Ovary (tissue), 9 donors: ENCODE measurements around the gene RNF144B. TPM values are rescaled to one million over a fixed set of nuclear protein-coding genes. Genes with fewer than 3 reads are reported as not detected.

ENCODE experiments used
- DNase-seq, 5 donors: peaks; one replicate each; pipeline ENCODE4 v3.0.0-alpha.2; 2019 to 2020
- H3K27ac ChIP-seq, 2 donors: fragments of 200-600 bp; one replicate each; pipeline versions ENCODE4 v1.5.1 to v1.8.0; 2019 to 2022
- H3K27me3 ChIP-seq: fragments of 200-600 bp; one replicate; pipeline ENCODE4 v1.8.0; 2022
- H3K36me3 ChIP-seq: fragments of 200-600 bp; sonication (generic); one replicate; pipeline ENCODE4 v1.5.1; 2019
- H3K4me1 ChIP-seq: one replicate; pipeline ENCODE4 v1.8.1; 2013; ENCODE audit warnings: mild to moderate bottlenecking, moderate library complexity; ENCODE audit not compliant: insufficient read depth
- H3K4me3 ChIP-seq: fragments of 200-600 bp; sonication (generic); one replicate; pipeline ENCODE4 v1.5.1; 2017
- H3K9me3 ChIP-seq, 2 donors: fragments of 200-600 bp in 1 of 2; sonication (generic) in 1 of 2; one replicate each; pipeline versions ENCODE4 v1.5.1 to v1.8.1; 2013 to 2019; ENCODE audit warnings: mild to moderate bottlenecking in 1 of 2, moderate library complexity in 1 of 2
- EP300 ChIP-seq: sonication (generic); formaldehyde crosslinking; IDR thresholded peaks from one replicate; pipeline ENCODE4 v1.6.1; 2017; ENCODE audit warnings: antibody characterized with exemption
- POLR2A ChIP-seq: fragments of 450-650 bp; IDR thresholded peaks from one replicate; pipeline ENCODE4 v1.6.1; 2017; ENCODE audit warnings: antibody characterized with exemption, mild to moderate bottlenecking, moderate library complexity
- WGBS, 3 donors: extraction: QIAGEN DNeasy Blood & Tissue Kit in 1 of 3; methylation state at CpG; one replicate each; pipeline versions ENCODE4 v1.1.5 to v1.1.7; 2013 to 2017; 5-methylcytosine and 5-hydroxymethylcytosine counted together
- intact Hi-C, 4 donors: fragments of 100-400 bp; cut with DNase I; formaldehyde crosslinking; loops; one replicate each; pipeline versions ENCODE4 v1.11.0 to v1.15.1; 2022 to 2023
- polyA plus RNA-seq, 2 donors: library from polyadenylated mRNA; stranded (reverse); fragments of 200-250 nt in 1 of 2; fragments of 350-450 nt in 1 of 2; fragmentation: Illumina TruSeq in 1 of 2; extraction: RNeasy Lipid Tissue Mini Kit (QIAGEN cat#74804) in 1 of 2; gene quantifications; one replicate each; pipeline ENCODE4 v1.2.3, GENCODE V29; 2013 to 2014
- total RNA-seq, 7 donors: library from RNA; depleted of rRNA in 2 of 7; stranded (reverse); fragments of >200 nt in 2 of 7; fragmentation: NEBNext Ultra II Directional in 3 of 7; extraction: Animal tissue kit (Norgen Biotek cat#: 25700) in 3 of 7; gene quantifications; one replicate each; pipeline versions ENCODE4 v1.1.0 to v1.2.4, GENCODE V29; 2016 to 2023
- TF ChIP-seq, protein P1 (sequence below), 3 donors: fragments of 450-650 bp in 2 of 3; fragments of 200-600 bp in 1 of 3; IDR thresholded peaks; one replicate each; pipeline versions ENCODE4 v1.5.1 to v1.8.0; 2016 to 2022; ENCODE audit warnings: antibody characterized with exemption in 3 of 3, mild to moderate bottlenecking in 1 of 3
- donor health status: DM: no; HTN: no; CAD: no; lungs with moderate emphysema.
- donor health status: DM: no; HTN: no; CAD: no.
- donor health status: Bipolar disorder and iron deficiency.
- donor health status: DM: yes; HTN: yes; CAD: no.
- donor health status: DM: no; HTN: no; CAD: no.
- donor health status: DM: yes; HTN: yes; CAD: no.

The RNF144B gene
- total and polyA plus RNA-seq, 9 donors = 2.5 to 18.7 (median 4.0) TPM

DNA sequence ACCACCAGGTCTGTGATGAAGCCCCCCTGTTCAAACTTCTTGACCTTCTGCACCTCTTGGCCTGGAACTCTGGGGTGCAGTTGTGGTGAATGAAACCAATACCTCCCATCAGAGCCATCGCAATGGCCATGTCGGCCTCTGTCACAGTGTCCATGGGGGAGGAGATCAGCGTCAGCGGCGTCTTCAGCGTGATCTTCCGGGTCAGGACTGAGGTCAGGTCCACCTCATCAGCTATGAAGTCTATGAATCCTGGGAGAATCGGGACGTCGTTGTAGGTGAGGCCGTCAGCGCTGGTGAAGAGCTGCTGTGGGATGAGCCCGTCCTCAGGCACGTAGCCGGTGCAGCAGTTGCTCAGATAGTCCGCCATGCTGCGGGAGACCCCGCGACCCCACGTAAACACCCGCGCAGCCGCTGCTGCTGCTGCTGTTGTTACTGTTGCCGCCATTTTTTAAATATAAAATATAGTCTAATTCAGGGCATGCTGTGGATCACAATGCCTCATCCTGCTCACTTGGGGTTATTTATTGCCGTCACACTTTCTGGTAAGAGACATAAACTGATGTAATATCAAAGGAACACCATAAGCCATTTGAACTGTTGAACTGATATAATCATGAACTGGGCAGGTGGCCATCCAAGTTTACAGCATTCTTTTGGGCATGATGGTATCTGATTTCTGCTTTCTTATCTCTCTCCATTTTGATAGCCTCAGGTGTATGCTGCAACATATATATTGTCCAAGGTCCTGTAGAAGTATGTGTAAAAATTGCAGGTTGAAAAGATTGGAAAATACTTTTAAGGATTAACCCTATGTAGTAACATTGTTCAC, 18.7 kb upstream of the RNF144B start:
- H3K36me3 ChIP-seq = no peaks in the 10 kb centered on the region
- H3K27ac ChIP-seq = no peak overlapping the region
- H3K9me3 ChIP-seq = no peaks in the 10 kb centered on the region
- WGBS, 3 donors = 95% methylated on average over 25 of the region's 25 CpGs
- H3K27me3 ChIP-seq = no peaks in the 10 kb centered on the region
- H3K4me3 ChIP-seq = no peak overlapping the region
- H3K4me1 ChIP-seq = no peaks in the 10 kb centered on the region
- intact Hi-C loops = no loop called here
- no peak for DNase-seq
- no peak for TF ChIP-seq POLR2A
- TF ChIP-seq, protein P1, sequence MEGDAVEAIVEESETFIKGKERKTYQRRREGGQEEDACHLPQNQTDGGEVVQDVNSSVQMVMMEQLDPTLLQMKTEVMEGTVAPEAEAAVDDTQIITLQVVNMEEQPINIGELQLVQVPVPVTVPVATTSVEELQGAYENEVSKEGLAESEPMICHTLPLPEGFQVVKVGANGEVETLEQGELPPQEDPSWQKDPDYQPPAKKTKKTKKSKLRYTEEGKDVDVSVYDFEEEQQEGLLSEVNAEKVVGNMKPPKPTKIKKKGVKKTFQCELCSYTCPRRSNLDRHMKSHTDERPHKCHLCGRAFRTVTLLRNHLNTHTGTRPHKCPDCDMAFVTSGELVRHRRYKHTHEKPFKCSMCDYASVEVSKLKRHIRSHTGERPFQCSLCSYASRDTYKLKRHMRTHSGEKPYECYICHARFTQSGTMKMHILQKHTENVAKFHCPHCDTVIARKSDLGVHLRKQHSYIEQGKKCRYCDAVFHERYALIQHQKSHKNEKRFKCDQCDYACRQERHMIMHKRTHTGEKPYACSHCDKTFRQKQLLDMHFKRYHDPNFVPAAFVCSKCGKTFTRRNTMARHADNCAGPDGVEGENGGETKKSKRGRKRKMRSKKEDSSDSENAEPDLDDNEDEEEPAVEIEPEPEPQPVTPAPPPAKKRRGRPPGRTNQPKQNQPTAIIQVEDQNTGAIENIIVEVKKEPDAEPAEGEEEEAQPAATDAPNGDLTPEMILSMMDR (IDR thresholded peaks at IDR 0.05) = no peak
- TF ChIP-seq EP300 = no peak

DNA sequence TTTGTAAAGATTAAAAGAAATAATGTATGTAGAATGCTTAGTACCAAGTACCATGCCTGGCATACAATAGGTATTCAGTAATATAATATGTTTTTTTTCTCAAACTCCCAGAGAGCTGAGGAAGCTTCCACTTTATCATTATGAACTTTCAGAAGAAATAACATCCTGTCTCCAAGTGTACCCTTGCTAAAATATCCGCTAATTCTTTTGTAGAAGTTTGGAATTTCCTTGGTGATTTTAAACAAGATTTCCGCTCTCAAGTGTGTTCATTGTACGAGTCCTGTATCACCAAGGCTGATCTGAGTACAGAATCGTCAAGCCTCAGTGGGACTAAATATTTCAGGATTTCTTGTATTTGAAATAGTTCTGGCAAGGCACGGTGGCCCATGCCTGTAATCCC, 16.1 kb upstream of the RNF144B start:
- WGBS, 3 donors = 71 to 85% (median 78%) methylated on average over 5 of the region's 5 CpGs
- no peaks in the 10 kb centered on the region for H3K9me3 ChIP-seq
- intact Hi-C loops = no loop called here
- DNase-seq = no peak
- no peak for TF ChIP-seq POLR2A
- TF ChIP-seq, protein P1 (IDR thresholded peaks at IDR 0.05) = no peak
- TF ChIP-seq EP300 = no peak
- H3K27me3 ChIP-seq = no peaks in the 10 kb centered on the region
- H3K4me3 ChIP-seq = no peak overlapping the region
- no peak overlapping the region for H3K27ac ChIP-seq
- no peaks in the 10 kb centered on the region for H3K4me1 ChIP-seq
- no peaks in the 10 kb centered on the region for H3K36me3 ChIP-seq

DNA sequence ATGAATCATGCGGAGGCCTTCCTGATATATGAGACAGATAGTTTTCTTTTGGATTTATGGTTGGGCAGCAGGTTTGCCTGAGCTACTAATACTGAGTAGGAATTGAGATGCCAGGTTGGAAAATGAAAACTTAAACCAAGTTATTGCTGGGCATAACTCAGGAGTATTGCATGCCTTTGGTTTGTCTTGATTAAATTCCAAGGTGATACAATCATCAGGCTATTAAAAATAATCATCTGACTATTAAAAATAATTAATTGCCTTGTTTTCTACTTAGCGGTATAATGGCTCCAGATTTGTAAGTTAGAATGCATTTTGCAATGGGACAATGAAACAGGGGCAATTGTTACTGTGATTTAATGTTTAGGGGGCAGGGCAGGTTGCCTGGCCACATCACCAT, 15.5 kb upstream of the RNF144B start:
- WGBS, 3 donors = 54 to 66% (median 64%) methylated on average over 2 of the region's 2 CpGs
- H3K4me1 ChIP-seq = no peaks in the 10 kb centered on the region
- H3K27ac ChIP-seq = no peak overlapping the region
- TF ChIP-seq, protein P1 (IDR thresholded peaks at IDR 0.05) = no peak
- TF ChIP-seq EP300 = no peak
- TF ChIP-seq POLR2A = no peak
- no peaks in the 10 kb centered on the region for H3K9me3 ChIP-seq
- H3K4me3 ChIP-seq = no peak overlapping the region
- H3K36me3 ChIP-seq = no peaks in the 10 kb centered on the region
- no peaks in the 10 kb centered on the region for H3K27me3 ChIP-seq
- no peak for DNase-seq
- intact Hi-C loops = no loop called here

DNA sequence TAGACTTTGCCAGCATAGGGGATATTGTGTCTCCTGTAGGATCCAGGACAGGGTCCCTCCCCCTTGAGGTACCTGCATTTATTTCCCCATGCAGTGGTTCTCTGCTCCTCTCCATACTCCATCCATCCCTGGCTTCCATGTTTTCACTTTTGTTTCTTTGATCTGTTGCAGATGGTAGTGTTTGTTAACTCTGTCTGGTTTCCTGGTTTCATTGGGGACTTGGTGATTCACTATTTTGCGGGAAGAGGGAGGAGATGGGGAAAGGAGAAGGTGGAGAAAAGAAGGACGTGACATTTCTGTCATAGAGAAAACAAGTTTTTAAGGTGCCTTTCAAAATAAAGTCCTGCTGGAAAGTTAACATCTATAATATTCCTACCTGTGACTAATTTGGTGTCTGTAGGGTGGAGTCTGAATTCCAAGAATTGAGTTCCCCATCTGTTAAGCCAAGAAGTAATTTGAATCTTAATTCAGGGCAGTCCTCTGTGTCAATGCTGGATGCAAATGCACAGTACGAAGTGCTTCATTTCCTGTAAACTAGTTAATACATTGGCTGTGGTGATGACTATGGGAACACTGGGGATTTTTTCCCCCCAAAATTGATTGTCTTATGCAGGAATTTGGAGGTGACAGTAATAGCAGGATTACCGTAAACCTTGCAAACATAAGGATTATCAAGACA, 6.9 kb upstream of the RNF144B start:
- WGBS, 3 donors = 70 to 77% (median 74%) methylated on average over 4 of the region's 4 CpGs
- Histone ChIP-seq H3K27me3 (no peaks in the 10 kb centered on the region), H3K36me3 (no peaks in the 10 kb centered on the region), H3K27ac (no peak overlapping the region), H3K4me3 (no peak overlapping the region), H3K4me1 (no peaks in the 10 kb centered on the region), H3K9me3 (no peaks in the 10 kb centered on the region)
- TF ChIP-seq EP300 = no peak
- TF ChIP-seq, protein P1 (IDR thresholded peaks at IDR 0.05) = no peak
- TF ChIP-seq POLR2A = no peak
- DNase-seq = no peak
- intact Hi-C loops = no loop called here
